SK-N-SH treated with all-trans-retinoic acid at 6 μM for 48 hours (cell line): Measurements from ENCODE around the gene RNGTT.

Source experiments
- ATAC-seq: fragments of 200-7000 bp; cut with Tn5 transposase; 3 replicates; pipeline ENCODE4 v1.9.1; 2020; ENCODE audit warnings: mild to moderate bottlenecking, moderate library complexity
- ARNTL ChIP-seq: fragments of 450-650 bp; formaldehyde crosslinking; IDR thresholded peaks from 2 replicates; pipeline ENCODE4 v1.5.0; 2020; ENCODE audit warnings: low read depth, mild to moderate bottlenecking, moderate library complexity, borderline replicate concordance
- CREB5 ChIP-seq: fragments of 250-450 bp; sonication (Bioruptor Pico); IDR thresholded peaks from 2 replicates; pipeline ENCODE4 v1.5.1; 2020; ENCODE audit warnings: low read depth, mild to moderate bottlenecking, moderate library complexity
- CSDC2 ChIP-seq: fragments of 250-450 bp; sonication (Bioruptor Pico); IDR thresholded peaks from 2 replicates; pipeline ENCODE4 v1.5.0; 2020; ENCODE audit warnings: mild to moderate bottlenecking, moderate library complexity
- ESRRG ChIP-seq: fragments of 250-450 bp; sonication (Bioruptor Pico); IDR thresholded peaks from 2 replicates; pipeline ENCODE4 v1.6.1; 2021; ENCODE audit warnings: mild to moderate bottlenecking
- GLIS3 ChIP-seq: fragments of 250-450 bp; sonication (Bioruptor Pico); IDR thresholded peaks from 2 replicates; pipeline ENCODE4 v1.5.0; 2020; ENCODE audit warnings: mild to moderate bottlenecking, moderate library complexity
- ISL1 ChIP-seq: fragments of 250-450 bp; sonication (Bioruptor Pico); IDR thresholded peaks from 2 replicates; pipeline ENCODE4 v2.1.2; 2022; ENCODE audit warnings: mild to moderate bottlenecking, moderate library complexity
- OSR1 ChIP-seq: fragments of 250-450 bp; sonication (Bioruptor Pico); IDR thresholded peaks from 2 replicates; pipeline ENCODE4 v1.8.0; 2022; ENCODE audit warnings: moderate library complexity, mild to moderate bottlenecking, inconsistent platforms
- PPARA ChIP-seq: fragments of 250-450 bp; sonication (Bioruptor Pico); IDR thresholded peaks from 2 replicates; pipeline ENCODE4 v1.5.0; 2020; ENCODE audit warnings: mild to moderate bottlenecking, borderline replicate concordance
- RARB ChIP-seq: fragments of 250-450 bp; sonication (Bioruptor Pico); IDR thresholded peaks from 2 replicates; pipeline ENCODE4 v1.8.0; 2021; ENCODE audit warnings: mild to moderate bottlenecking, moderate library complexity
- SNAI2 ChIP-seq: fragments of 250-450 bp; sonication (Bioruptor Pico); IDR thresholded peaks from 2 replicates; pipeline ENCODE4 v1.5.0; 2020; ENCODE audit warnings: mild to moderate bottlenecking, moderate library complexity
- TCF4 ChIP-seq: fragments of 250-450 bp; sonication (Bioruptor Pico); IDR thresholded peaks from 2 replicates; pipeline ENCODE4 v1.8.0; 2021; ENCODE audit warnings: mild to moderate bottlenecking, moderate library complexity, borderline replicate concordance
- TOX ChIP-seq: fragments of 250-450 bp; sonication (Bioruptor Pico); IDR thresholded peaks from 2 replicates; pipeline ENCODE4 v1.8.0; 2021; ENCODE audit warnings: mild to moderate bottlenecking, moderate library complexity, borderline replicate concordance
- ZC3H10 ChIP-seq: fragments of 250-450 bp; sonication (Bioruptor Pico); IDR thresholded peaks from 2 replicates; pipeline ENCODE4 v1.5.1; 2021; ENCODE audit warnings: mild to moderate bottlenecking, moderate library complexity
- ZFP3 ChIP-seq: fragments of 250-450 bp; sonication (Bioruptor Pico); IDR thresholded peaks from 2 replicates; pipeline ENCODE4 v1.5.0; 2020; ENCODE audit warnings: mild to moderate bottlenecking, moderate library complexity
- ZNF565 ChIP-seq: fragments of 450-650 bp; formaldehyde crosslinking; conservative IDR thresholded peaks from 2 replicates; pipeline ENCODE4 v1.5.0; 2020; ENCODE audit warnings: low read depth, mild to moderate bottlenecking, moderate library complexity
- ZNF70 ChIP-seq: fragments of 450-650 bp; formaldehyde crosslinking; IDR thresholded peaks from 2 replicates; pipeline ENCODE4 v1.5.0; 2020; ENCODE audit warnings: mild to moderate bottlenecking, moderate library complexity
- ZNF8 ChIP-seq: fragments of 450-650 bp; formaldehyde crosslinking; IDR thresholded peaks from 2 replicates; pipeline ENCODE4 v1.5.0; 2020; ENCODE audit warnings: mild to moderate bottlenecking, moderate library complexity
- TF ChIP-seq, protein P1 (sequence below): fragments of 250-450 bp; sonication (Bioruptor Pico); IDR thresholded peaks from 2 replicates; pipeline ENCODE4 v1.5.1; 2021; ENCODE audit warnings: mild to moderate bottlenecking, moderate library complexity
- TF ChIP-seq, protein P2 (sequence below): fragments of 250-450 bp; sonication (Bioruptor Pico); IDR thresholded peaks from 2 replicates; pipeline ENCODE4 v1.8.0; 2020; ENCODE audit warnings: mild to moderate bottlenecking, moderate library complexity, borderline replicate concordance
- TF ChIP-seq, protein P3 (sequence below): fragments of 250-450 bp; sonication (Bioruptor Pico); IDR thresholded peaks from 2 replicates; pipeline ENCODE4 v1.5.0; 2020; ENCODE audit warnings: mild to moderate bottlenecking, moderate library complexity

Gene RNGTT

GRCh38 chr6:88967891-88968290, 4.5 kb upstream of the RNGTT start:
- ATAC-seq, result no peak

DNA sequence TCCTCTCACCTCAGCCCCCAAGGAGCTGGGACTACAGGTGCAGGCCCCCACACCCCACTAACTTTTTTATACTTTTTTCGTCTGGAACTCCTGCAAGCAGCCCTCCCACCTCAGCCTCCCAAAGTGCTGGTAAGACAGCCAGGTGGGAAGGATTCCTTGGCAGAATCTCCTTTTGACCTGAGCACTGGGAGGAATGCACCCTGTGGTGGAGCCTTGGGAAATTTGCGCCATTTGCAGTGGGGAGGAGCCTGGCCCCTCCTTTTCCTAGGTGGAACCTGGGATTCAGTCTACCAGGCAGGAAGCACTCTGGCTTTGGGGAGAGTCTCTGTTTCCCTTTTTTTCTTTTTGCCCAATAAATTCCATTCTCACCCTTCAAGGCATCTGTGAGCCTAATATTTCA, 2.3 kb upstream of the RNGTT start:
- ATAC-seq, result no peak
- no peak for TF ChIP-seq CSDC2
- TF ChIP-seq, protein P1, sequence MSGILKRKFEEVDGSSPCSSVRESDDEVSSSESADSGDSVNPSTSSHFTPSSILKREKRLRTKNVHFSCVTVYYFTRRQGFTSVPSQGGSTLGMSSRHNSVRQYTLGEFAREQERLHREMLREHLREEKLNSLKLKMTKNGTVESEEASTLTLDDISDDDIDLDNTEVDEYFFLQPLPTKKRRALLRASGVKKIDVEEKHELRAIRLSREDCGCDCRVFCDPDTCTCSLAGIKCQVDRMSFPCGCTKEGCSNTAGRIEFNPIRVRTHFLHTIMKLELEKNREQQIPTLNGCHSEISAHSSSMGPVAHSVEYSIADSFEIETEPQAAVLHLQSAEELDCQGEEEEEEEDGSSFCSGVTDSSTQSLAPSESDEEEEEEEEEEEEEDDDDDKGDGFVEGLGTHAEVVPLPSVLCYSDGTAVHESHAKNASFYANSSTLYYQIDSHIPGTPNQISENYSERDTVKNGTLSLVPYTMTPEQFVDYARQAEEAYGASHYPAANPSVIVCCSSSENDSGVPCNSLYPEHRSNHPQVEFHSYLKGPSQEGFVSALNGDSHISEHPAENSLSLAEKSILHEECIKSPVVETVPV, result no peak
- no peak for TF ChIP-seq TOX (CRISPR knock-in tag)
- no peak for TF ChIP-seq ESRRG (CRISPR knock-in tag)
- TF ChIP-seq ZFP3 (CRISPR knock-in tag), result no peak
- TF ChIP-seq, protein P2, sequence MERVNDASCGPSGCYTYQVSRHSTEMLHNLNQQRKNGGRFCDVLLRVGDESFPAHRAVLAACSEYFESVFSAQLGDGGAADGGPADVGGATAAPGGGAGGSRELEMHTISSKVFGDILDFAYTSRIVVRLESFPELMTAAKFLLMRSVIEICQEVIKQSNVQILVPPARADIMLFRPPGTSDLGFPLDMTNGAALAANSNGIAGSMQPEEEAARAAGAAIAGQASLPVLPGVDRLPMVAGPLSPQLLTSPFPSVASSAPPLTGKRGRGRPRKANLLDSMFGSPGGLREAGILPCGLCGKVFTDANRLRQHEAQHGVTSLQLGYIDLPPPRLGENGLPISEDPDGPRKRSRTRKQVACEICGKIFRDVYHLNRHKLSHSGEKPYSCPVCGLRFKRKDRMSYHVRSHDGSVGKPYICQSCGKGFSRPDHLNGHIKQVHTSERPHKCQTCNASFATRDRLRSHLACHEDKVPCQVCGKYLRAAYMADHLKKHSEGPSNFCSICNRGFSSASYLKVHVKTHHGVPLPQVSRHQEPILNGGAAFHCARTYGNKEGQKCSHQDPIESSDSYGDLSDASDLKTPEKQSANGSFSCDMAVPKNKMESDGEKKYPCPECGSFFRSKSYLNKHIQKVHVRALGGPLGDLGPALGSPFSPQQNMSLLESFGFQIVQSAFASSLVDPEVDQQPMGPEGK (CRISPR knock-in tag), result no peak
- no peak for TF ChIP-seq RARB (CRISPR knock-in tag)
- TF ChIP-seq OSR1 (CRISPR knock-in tag), result no peak
- no peak for TF ChIP-seq ZNF565 (CRISPR knock-in tag)
- TF ChIP-seq ZNF8 (CRISPR knock-in tag), result no peak

More at GRCh38 chr6:88967891-88968290, 4.5 kb upstream of the RNGTT start:
- TF ChIP-seq ZC3H10 (CRISPR knock-in tag), result no peak
- TF ChIP-seq CSDC2, result no peak
- TF ChIP-seq, protein P2 (CRISPR knock-in tag), result no peak
- no peak for TF ChIP-seq RARB (CRISPR knock-in tag)
- TF ChIP-seq ZNF70, result no peak
- no peak for TF ChIP-seq CREB5 (CRISPR knock-in tag)
- TF ChIP-seq TCF4 (CRISPR knock-in tag), result no peak
- TF ChIP-seq, protein P1, result no peak
- no peak for TF ChIP-seq TOX (CRISPR knock-in tag)
- no peak for TF ChIP-seq ESRRG (CRISPR knock-in tag)
- TF ChIP-seq PPARA (CRISPR knock-in tag), result no peak
- no peak for TF ChIP-seq OSR1 (CRISPR knock-in tag)
- TF ChIP-seq ZNF565 (CRISPR knock-in tag), result no peak

GRCh38 chr6:88964509-88964908, 1.1 kb upstream of the RNGTT start:
- no peak for TF ChIP-seq ZFP3 (CRISPR knock-in tag)
- no peak for TF ChIP-seq RARB (CRISPR knock-in tag)
- TF ChIP-seq ZNF565 (CRISPR knock-in tag), result no peak
- no peak for TF ChIP-seq OSR1 (CRISPR knock-in tag)
- TF ChIP-seq ISL1 (CRISPR knock-in tag), result no peak
- TF ChIP-seq ZC3H10 (CRISPR knock-in tag), result no peak
- TF ChIP-seq, protein P3, sequence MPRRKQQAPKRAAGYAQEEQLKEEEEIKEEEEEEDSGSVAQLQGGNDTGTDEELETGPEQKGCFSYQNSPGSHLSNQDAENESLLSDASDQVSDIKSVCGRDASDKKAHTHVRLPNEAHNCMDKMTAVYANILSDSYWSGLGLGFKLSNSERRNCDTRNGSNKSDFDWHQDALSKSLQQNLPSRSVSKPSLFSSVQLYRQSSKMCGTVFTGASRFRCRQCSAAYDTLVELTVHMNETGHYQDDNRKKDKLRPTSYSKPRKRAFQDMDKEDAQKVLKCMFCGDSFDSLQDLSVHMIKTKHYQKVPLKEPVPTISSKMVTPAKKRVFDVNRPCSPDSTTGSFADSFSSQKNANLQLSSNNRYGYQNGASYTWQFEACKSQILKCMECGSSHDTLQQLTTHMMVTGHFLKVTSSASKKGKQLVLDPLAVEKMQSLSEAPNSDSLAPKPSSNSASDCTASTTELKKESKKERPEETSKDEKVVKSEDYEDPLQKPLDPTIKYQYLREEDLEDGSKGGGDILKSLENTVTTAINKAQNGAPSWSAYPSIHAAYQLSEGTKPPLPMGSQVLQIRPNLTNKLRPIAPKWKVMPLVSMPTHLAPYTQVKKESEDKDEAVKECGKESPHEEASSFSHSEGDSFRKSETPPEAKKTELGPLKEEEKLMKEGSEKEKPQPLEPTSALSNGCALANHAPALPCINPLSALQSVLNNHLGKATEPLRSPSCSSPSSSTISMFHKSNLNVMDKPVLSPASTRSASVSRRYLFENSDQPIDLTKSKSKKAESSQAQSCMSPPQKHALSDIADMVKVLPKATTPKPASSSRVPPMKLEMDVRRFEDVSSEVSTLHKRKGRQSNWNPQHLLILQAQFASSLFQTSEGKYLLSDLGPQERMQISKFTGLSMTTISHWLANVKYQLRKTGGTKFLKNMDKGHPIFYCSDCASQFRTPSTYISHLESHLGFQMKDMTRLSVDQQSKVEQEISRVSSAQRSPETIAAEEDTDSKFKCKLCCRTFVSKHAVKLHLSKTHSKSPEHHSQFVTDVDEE (CRISPR knock-in tag), result no peak
- TF ChIP-seq GLIS3 (CRISPR knock-in tag), result no peak
- no peak for TF ChIP-seq TOX (CRISPR knock-in tag)
- TF ChIP-seq CREB5 (CRISPR knock-in tag), result no peak
- TF ChIP-seq SNAI2 (CRISPR knock-in tag), result no peak
- TF ChIP-seq, protein P1, result no peak
- no peak for TF ChIP-seq ZNF8 (CRISPR knock-in tag)
- TF ChIP-seq, protein P2 (CRISPR knock-in tag), result no peak
- TF ChIP-seq ARNTL, result no peak
- ATAC-seq, result 0 out of 3 replicates have a peak, but pooled peaks have one; percentile 5
